Naive thymus-derived CD8-positive, alpha-beta T cell (primary cell): ENCODE results near the gene MLYCD. TPM values are rescaled to one million over a fixed set of nuclear protein-coding genes. Genes with fewer than 3 reads are reported as not detected.

Experiments
- ATAC-seq, 2 donors: fragments of 150-1000 bp; cut with Tn5 transposase in 1 of 2; sonication (Bioruptor Pico), chemical (Tn5 transposase) in 1 of 2; 1 replicate in 1 of 2; 2 replicates in 1 of 2; pipeline ENCODE4 v1.10.0; 2021; ENCODE audit warnings: mild to moderate bottlenecking in 2 of 2, moderate library complexity in 2 of 2
- POLR2A ChIA-PET: fragments of 350-600 bp; sonication (Branson Sonifier 250); formaldehyde crosslinking; loops from one replicate; lab custom pipeline; 2021; ENCODE audit warnings: antibody characterized with exemption; lab: Charles Lee
- DNase-seq, 10 donors: peaks; one replicate each; pipeline versions ENCODE4 v3.0.0 to v3.0.0-alpha.2; 2020 to 2022
- H3K27ac Mint-ChIP-seq, 10 donors: one replicate each; pipeline ENCODE4 v1.8.0; 2020 to 2022; ENCODE audit warnings: mild to moderate bottlenecking in 10 of 10, mixed read lengths in 10 of 10, moderate library complexity in 4 of 10, inconsistent platforms in 1 of 10
- H3K27me3 Mint-ChIP-seq, 5 donors: one replicate each; pipeline ENCODE4 v1.8.0; 2021 to 2022; ENCODE audit warnings: mixed read lengths in 5 of 5
- H3K36me3 Mint-ChIP-seq, 3 donors: one replicate each; pipeline ENCODE4 v1.8.0; 2020 to 2022; ENCODE audit warnings: mixed read lengths in 3 of 3, mild to moderate bottlenecking in 2 of 3, inconsistent platforms in 1 of 3
- H3K4me1 Mint-ChIP-seq, 4 donors: one replicate each; pipeline ENCODE4 v1.8.0; 2021 to 2022; ENCODE audit warnings: mixed read lengths in 4 of 4
- H3K4me3 Mint-ChIP-seq, 10 donors: one replicate each; pipeline ENCODE4 v1.8.0; 2020 to 2022; ENCODE audit warnings: mild to moderate bottlenecking in 10 of 10, mixed read lengths in 10 of 10, moderate library complexity in 6 of 10, inconsistent platforms in 1 of 10
- H3K9me3 Mint-ChIP-seq, 9 donors: one replicate each; pipeline ENCODE4 v1.8.0; 2020 to 2022; ENCODE audit warnings: mixed read lengths in 9 of 9, mild to moderate bottlenecking in 3 of 9, inconsistent platforms in 1 of 9, moderate library complexity in 1 of 9
- polyA plus RNA-seq, 3 donors: library from polyadenylated mRNA; unstranded; fragments of 300-500 nt; fragmentation: Illumina TruSeq; gene quantifications; one replicate each; pipeline ENCODE4 v1.2.3, GENCODE V29; 2021
- total RNA-seq, 8 experiments: library from RNA in 2 of 8; stranded (reverse) in 2 of 8; gene quantifications; one replicate each; pipeline ENCODE4 v1.2.3 and lab custom pipeline; 2021 to 2026

Gene MLYCD
- total and polyA plus RNA-seq, 5 experiments from 2014 or later = 0.69 to 10.1 (median 2.2) TPM

- Mint-ChIP-seq H3K27ac (peak overlapping the region in 1 of 10 donors; percentile 62), H3K4me1 (peaks cover 5 to 12% (median 9%) of the 10 kb centered on the region in 4 donors), H3K9me3 (no peaks in the 10 kb centered on the region), H3K27me3 (peaks cover 4 to 29% (median 12%) of the 10 kb centered on the region in 5 donors), H3K4me3 (no peak overlapping the region), H3K36me3 (no peaks in the 10 kb centered on the region)
- peak; percentile 37 to 78 (median 54) for DNase-seq
- peak; percentile 65 to 74 for ATAC-seq
- POLR2A ChIA-PET = no interaction called here
Observed at GRCh38 chr16:83956336-83957289, 57.7 kb downstream of the MLYCD start.

GRCh38 chr16:83957296-83957855 is 58.5 kb downstream of the MLYCD start:
- H3K27me3 Mint-ChIP-seq = peaks cover 4 to 29% (median 12%) of the 10 kb centered on the region in 5 donors
- no peaks in the 10 kb centered on the region for H3K9me3 Mint-ChIP-seq
- ATAC-seq (no peak), DNase-seq (no peak)
- peaks cover 5 to 12% (median 9%) of the 10 kb centered on the region in 4 donors for H3K4me1 Mint-ChIP-seq
- no peak overlapping the region for H3K4me3 Mint-ChIP-seq
- POLR2A ChIA-PET = no interaction called here
- H3K27ac Mint-ChIP-seq = peak overlapping the region in 1 of 10 donors; percentile 62
- no peaks in the 10 kb centered on the region for H3K36me3 Mint-ChIP-seq

GRCh38 chr16:83958137-83958845 is 59.4 kb downstream of the MLYCD start:
- Mint-ChIP-seq H3K9me3 (no peaks in the 10 kb centered on the region), H3K4me1 (peaks cover 4 to 10% (median 8%) of the 10 kb centered on the region in 4 donors), H3K4me3 (no peak overlapping the region), H3K36me3 (no peaks in the 10 kb centered on the region), H3K27ac (no peak overlapping the region), H3K27me3 (peaks cover 2 to 27% (median 12%) of the 10 kb centered on the region in 5 donors)
- POLR2A ChIA-PET = no interaction called here
- DNase-seq (no peak), ATAC-seq (no peak)

GRCh38 chr16:83958846-83959565 is 60.1 kb downstream of the MLYCD start:
- Mint-ChIP-seq H3K9me3 (no peaks in the 10 kb centered on the region), H3K27me3 (peaks cover under 1 to 26% (median 10%) of the 10 kb centered on the region in 5 donors), H3K27ac (peak overlapping the region in 1 of 10 donors; percentile 53), H3K4me1 (peaks cover 4 to 8% (median 5%) of the 10 kb centered on the region in 4 donors), H3K36me3 (no peaks in the 10 kb centered on the region), H3K4me3 (no peak overlapping the region)
- DNase-seq = peak in 1 of 10 donors; percentile 53
- ATAC-seq = no peak
- POLR2A ChIA-PET = no interaction called here

- H3K27me3 Mint-ChIP-seq = peaks cover 0 to 17% (median 2%) of the 10 kb centered on the region in 5 donors
- ATAC-seq (no peak), DNase-seq (no peak)
- no peaks in the 10 kb centered on the region for H3K9me3 Mint-ChIP-seq
- no peaks in the 10 kb centered on the region for H3K4me1 Mint-ChIP-seq
- H3K36me3 Mint-ChIP-seq = no peaks in the 10 kb centered on the region
- POLR2A ChIA-PET = no interaction called here
- peak overlapping the region in 1 of 10 donors; percentile 6 for H3K4me3 Mint-ChIP-seq
- no peak overlapping the region for H3K27ac Mint-ChIP-seq
Observed at GRCh38 chr16:83959656-83960434, 60.9 kb downstream of the MLYCD start.

- Mint-ChIP-seq H3K9me3 (no peaks in the 10 kb centered on the region), H3K27ac (no peak overlapping the region), H3K27me3 (peaks cover 0 to 10% (median 0%) of the 10 kb centered on the region in 5 donors), H3K36me3 (no peaks in the 10 kb centered on the region), H3K4me3 (no peak overlapping the region), H3K4me1 (no peaks in the 10 kb centered on the region)
- POLR2A ChIA-PET = no interaction called here
- no peak for DNase-seq
- ATAC-seq = no peak
Observed at GRCh38 chr16:83960521-83961249, 61.8 kb downstream of the MLYCD start.

GRCh38 chr16:83961591-83961990 is 62.7 kb downstream of the MLYCD start:
- H3K27ac Mint-ChIP-seq = no peak overlapping the region
- H3K9me3 Mint-ChIP-seq = no peaks in the 10 kb centered on the region
- no peak overlapping the region for H3K4me3 Mint-ChIP-seq
- H3K36me3 Mint-ChIP-seq = no peaks in the 10 kb centered on the region
- POLR2A ChIA-PET = no interaction called here
- DNase-seq = no peak
- ATAC-seq = no peak
- H3K4me1 Mint-ChIP-seq = no peaks in the 10 kb centered on the region
- peaks cover 0 to 4% (median 0%) of the 10 kb centered on the region in 5 donors for H3K27me3 Mint-ChIP-seq

GRCh38 chr16:83963277-83964119 is 64.6 kb downstream of the MLYCD start:
- Mint-ChIP-seq H3K27ac (no peak overlapping the region), H3K27me3 (peaks cover 1 to 9% (median 4%) of the 10 kb centered on the region in 5 donors), H3K9me3 (peaks cover 0 to 2% (median 0%) of the 10 kb centered on the region in 9 donors), H3K4me3 (no peak overlapping the region), H3K36me3 (peaks cover 0 to 2% (median 0%) of the 10 kb centered on the region in 3 donors), H3K4me1 (peaks cover 1 to 6% (median 3%) of the 10 kb centered on the region in 4 donors)
- no peak for DNase-seq
- POLR2A ChIA-PET = no interaction called here
- no peak for ATAC-seq

- H3K27ac Mint-ChIP-seq = no peak overlapping the region
- peaks cover 3 to 9% (median 5%) of the 10 kb centered on the region in 4 donors for H3K4me1 Mint-ChIP-seq
- no peak overlapping the region for H3K4me3 Mint-ChIP-seq
- peaks cover 0 to 3% (median 0%) of the 10 kb centered on the region in 3 donors for H3K36me3 Mint-ChIP-seq
- peaks cover 0 to 2% (median 0%) of the 10 kb centered on the region in 9 donors for H3K9me3 Mint-ChIP-seq
- POLR2A ChIA-PET = interaction anchor here (0.6 kb wide), 1 partner anchor 394 kb away, joined by 3 read pairs; no protein-coding TSS in a partner anchor
- DNase-seq (no peak), ATAC-seq (no peak)
- peaks cover 4 to 18% (median 7%) of the 10 kb centered on the region in 5 donors for H3K27me3 Mint-ChIP-seq
Observed at GRCh38 chr16:83964684-83965443, 65.9 kb downstream of the MLYCD start.
